SU-DHL-6 (cell line): Measurements from ENCODE around the gene CD6.

Source experiments
- H2AFZ ChIP-seq: fragments of 200-600 bp; sonication (generic); 2 replicates; pipeline ENCODE4 v1.6.1; 2014; ENCODE audit warnings: low read depth, mild to moderate bottlenecking, moderate library complexity, mixed read lengths, antibody characterized with exemption, low read length; ENCODE audit not compliant: severe bottlenecking
- H3F3A ChIP-seq: fragments of 200-600 bp; shearing (Covaris generic); 2 replicates; pipeline ENCODE4 v1.6.0; 2016; ENCODE audit warnings: antibody characterized with exemption, mild to moderate bottlenecking; ENCODE audit not compliant: insufficient read depth
- H3K27ac ChIP-seq: fragments of 200-600 bp; sonication (generic); 2 replicates; pipeline ENCODE4 v1.5.1; 2016; ENCODE audit warnings: low read depth, mild to moderate bottlenecking, low read length, moderate library complexity, mixed read lengths
- H3K27me3 ChIP-seq: fragments of 200-600 bp; sonication (generic), shearing (Covaris generic); 2 replicates; pipeline ENCODE4 v1.6.0; 2014; ENCODE audit warnings: mild to moderate bottlenecking, low read length
- H3K36me3 ChIP-seq: fragments of 200-600 bp; sonication (generic); 2 replicates; pipeline ENCODE4 v1.6.1; 2014; ENCODE audit warnings: mild to moderate bottlenecking, low read length, mixed read lengths
- H3K4me2 ChIP-seq: fragments of 300-600, 200-600 bp; shearing (Covaris generic), sonication (generic); 2 replicates; pipeline ENCODE4 v1.6.0; 2014; ENCODE audit warnings: low read length, low read depth, mild to moderate bottlenecking; ENCODE audit not compliant: poor library complexity, severe bottlenecking
- H3K4me3 ChIP-seq: fragments of 200-600 bp; sonication (generic); 2 replicates; pipeline ENCODE4 v1.5.1; 2014; ENCODE audit warnings: antibody characterized with exemption, low read length, mild to moderate bottlenecking, mixed read lengths; ENCODE audit not compliant: insufficient read depth, poor library complexity, severe bottlenecking
- H3K79me2 ChIP-seq: fragments of 200-600 bp; sonication (generic); 2 replicates; pipeline ENCODE4 v1.6.1; 2014; ENCODE audit warnings: mild to moderate bottlenecking, low read length, moderate library complexity; ENCODE audit not compliant: insufficient read depth
- H3K9ac ChIP-seq: fragments of 200-600 bp; sonication (generic); 2 replicates; pipeline ENCODE4 v1.7.0; 2014; ENCODE audit warnings: mild to moderate bottlenecking, low read length
- H3K9me2 ChIP-seq: fragments of 200-600 bp; sonication (generic); replicated peaks from 2 replicates; pipeline ENCODE4 v1.6.1; 2014; ENCODE audit warnings: low read length; ENCODE audit not compliant: insufficient read depth
- H3K9me3 ChIP-seq: fragments of 200-600 bp; sonication (generic); 2 replicates; pipeline ENCODE4 v1.6.1; 2014; ENCODE audit warnings: low read length, mixed read lengths; ENCODE audit not compliant: insufficient read depth
- H4K20me1 ChIP-seq: fragments of 200-600 bp; sonication (generic); 2 replicates; pipeline ENCODE4 v1.6.1; 2014; ENCODE audit warnings: low read depth, mild to moderate bottlenecking, antibody characterized with exemption, low read length, moderate library complexity, mixed read lengths
- EZH2phosphoT487 ChIP-seq: fragments of 200-600 bp; sonication (generic), shearing (Covaris generic); conservative IDR thresholded peaks from 2 replicates; pipeline ENCODE4 v1.6.1; 2018; ENCODE audit warnings: mild to moderate bottlenecking, antibody characterized with exemption, low read length, moderate library complexity, mixed read lengths
- TF ChIP-seq, protein P1 (sequence below): fragments of 200-600 bp; sonication (generic); IDR thresholded peaks from one replicate; pipeline ENCODE4 v1.5.1; 2017; ENCODE audit warnings: antibody characterized with exemption, mild to moderate bottlenecking, low read length, moderate library complexity; ENCODE audit not compliant: insufficient read depth, poor library complexity, severe bottlenecking

CD6 gene

GRCh38 chr11:60982184-60982583 is 10.7 kb downstream of the CD6 start:
- H3K4me2 ChIP-seq: no peak overlapping the region
- no peaks in the 10 kb centered on the region for H3K9me3 ChIP-seq
- no peak overlapping the region for H2AFZ ChIP-seq
- no peaks in the 10 kb centered on the region for H3K9me2 ChIP-seq
- TF ChIP-seq, protein P1, sequence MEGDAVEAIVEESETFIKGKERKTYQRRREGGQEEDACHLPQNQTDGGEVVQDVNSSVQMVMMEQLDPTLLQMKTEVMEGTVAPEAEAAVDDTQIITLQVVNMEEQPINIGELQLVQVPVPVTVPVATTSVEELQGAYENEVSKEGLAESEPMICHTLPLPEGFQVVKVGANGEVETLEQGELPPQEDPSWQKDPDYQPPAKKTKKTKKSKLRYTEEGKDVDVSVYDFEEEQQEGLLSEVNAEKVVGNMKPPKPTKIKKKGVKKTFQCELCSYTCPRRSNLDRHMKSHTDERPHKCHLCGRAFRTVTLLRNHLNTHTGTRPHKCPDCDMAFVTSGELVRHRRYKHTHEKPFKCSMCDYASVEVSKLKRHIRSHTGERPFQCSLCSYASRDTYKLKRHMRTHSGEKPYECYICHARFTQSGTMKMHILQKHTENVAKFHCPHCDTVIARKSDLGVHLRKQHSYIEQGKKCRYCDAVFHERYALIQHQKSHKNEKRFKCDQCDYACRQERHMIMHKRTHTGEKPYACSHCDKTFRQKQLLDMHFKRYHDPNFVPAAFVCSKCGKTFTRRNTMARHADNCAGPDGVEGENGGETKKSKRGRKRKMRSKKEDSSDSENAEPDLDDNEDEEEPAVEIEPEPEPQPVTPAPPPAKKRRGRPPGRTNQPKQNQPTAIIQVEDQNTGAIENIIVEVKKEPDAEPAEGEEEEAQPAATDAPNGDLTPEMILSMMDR: no peak
- TF ChIP-seq EZH2phosphoT487: no peak
- H3K4me3 ChIP-seq: no peak overlapping the region
- H3K79me2 ChIP-seq: no peaks in the 10 kb centered on the region
- H3F3A ChIP-seq: no peaks in the 10 kb centered on the region
- no peak overlapping the region for H3K9ac ChIP-seq
- H3K27me3 ChIP-seq: no peaks in the 10 kb centered on the region
- no peaks in the 10 kb centered on the region for H3K36me3 ChIP-seq
- no peaks in the 10 kb centered on the region for H4K20me1 ChIP-seq
- no peak overlapping the region for H3K27ac ChIP-seq

DNA sequence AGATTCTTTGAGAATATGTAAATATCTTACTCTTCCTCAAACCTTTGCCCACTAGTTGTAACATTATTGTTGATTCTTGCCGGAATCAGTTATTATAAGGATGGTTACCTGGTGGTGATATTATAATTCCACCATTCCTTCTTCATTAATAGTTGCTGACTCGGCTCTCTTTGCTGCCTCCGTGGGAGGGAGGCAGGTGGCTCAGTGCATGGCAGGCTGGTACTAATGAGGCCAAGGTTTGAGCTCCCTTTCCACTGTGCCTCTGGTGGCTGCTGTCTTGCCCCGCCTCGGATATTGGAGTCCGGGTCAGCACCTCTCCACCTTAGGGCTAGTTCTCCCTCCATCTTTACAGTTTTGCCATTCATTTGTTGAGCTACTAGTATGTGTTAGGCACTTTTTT is 12.7 kb downstream of the CD6 start:
- Histone ChIP-seq H3K27ac (no peak overlapping the region), H3K79me2 (no peaks in the 10 kb centered on the region), H3F3A (no peaks in the 10 kb centered on the region), H3K36me3 (no peaks in the 10 kb centered on the region), H3K9me2 (no peaks in the 10 kb centered on the region), H3K4me2 (no peak overlapping the region), H2AFZ (no peak overlapping the region), H3K27me3 (no peaks in the 10 kb centered on the region), H3K4me3 (no peak overlapping the region), H3K9me3 (no peaks in the 10 kb centered on the region), H3K9ac (no peak overlapping the region), H4K20me1 (no peaks in the 10 kb centered on the region)
- TF ChIP-seq, protein P1: no peak
- TF ChIP-seq EZH2phosphoT487: no peak

GRCh38 chr11:60984636-60985035 is 13.2 kb downstream of the CD6 start:
- Histone ChIP-seq H3K4me3 (no peak overlapping the region), H3K27me3 (no peaks in the 10 kb centered on the region), H3K36me3 (no peaks in the 10 kb centered on the region), H3K79me2 (no peaks in the 10 kb centered on the region), H3F3A (no peaks in the 10 kb centered on the region), H3K4me2 (no peak overlapping the region), H2AFZ (no peak overlapping the region), H4K20me1 (no peaks in the 10 kb centered on the region), H3K9ac (no peak overlapping the region), H3K9me2 (no peaks in the 10 kb centered on the region), H3K9me3 (no peaks in the 10 kb centered on the region), H3K27ac (no peak overlapping the region)
- TF ChIP-seq EZH2phosphoT487: no peak
- TF ChIP-seq, protein P1: no peak
